Effector memory CD8-positive, alpha-beta T cell (primary cell): ENCODE measurements around the gene PPM1D.
"Not testable (repeated sequence)": the region's sequence is repeated elsewhere in the genome, so short reads cannot be mapped to it uniquely, and the experiment has no call there.

Source experiments
- ATAC-seq: fragments of 150-1000 bp; cut with Tn5 transposase; replicated peaks from 2 replicates; pipeline ENCODE4 v1.10.0; 2021; ENCODE audit warnings: mild to moderate bottlenecking, moderate library complexity
- DNase-seq, 3 experiments: peaks; one replicate each; pipeline ENCODE4 v3.0.0; 2021
- H3K27ac Mint-ChIP-seq, 2 donors: one replicate each; pipeline ENCODE4 v1.8.0; 2022; ENCODE audit warnings: mild to moderate bottlenecking in 2 of 2, mixed read lengths in 2 of 2, moderate library complexity in 2 of 2
- H3K27me3 Mint-ChIP-seq, 2 donors: one replicate each; pipeline ENCODE4 v1.8.0; 2022; ENCODE audit warnings: mixed read lengths in 2 of 2
- H3K36me3 Mint-ChIP-seq: one replicate; pipeline ENCODE4 v1.8.0; 2022; ENCODE audit warnings: mild to moderate bottlenecking, moderate library complexity, mixed read lengths; ENCODE audit not compliant: insufficient read depth
- H3K4me1 Mint-ChIP-seq, 2 donors: one replicate each; pipeline ENCODE4 v1.8.0; 2022; ENCODE audit warnings: low read depth in 2 of 2, mixed read lengths in 2 of 2
- H3K4me3 Mint-ChIP-seq, 2 donors: one replicate each; pipeline ENCODE4 v1.8.0; 2022; ENCODE audit warnings: mild to moderate bottlenecking in 2 of 2, mixed read lengths in 2 of 2, moderate library complexity in 2 of 2
- H3K9me3 Mint-ChIP-seq, 2 donors: one replicate each; pipeline ENCODE4 v1.8.0; 2022; ENCODE audit warnings: mixed read lengths in 2 of 2

PPM1D gene

GRCh38 chr17:60599220-60599619, 773 bp upstream of the PPM1D start:
- no peaks in the 10 kb centered on the region for H3K9me3 Mint-ChIP-seq
- peak overlapping the region; percentile 95 to 96 for H3K4me3 Mint-ChIP-seq
- peak; percentile 8 for ATAC-seq
- peaks cover 24 to 38% of the 10 kb centered on the region in 2 donors for H3K4me1 Mint-ChIP-seq
- H3K36me3 Mint-ChIP-seq, result peaks cover 16% of the 10 kb centered on the region
- peak overlapping the region; percentile 95 to 97 for H3K27ac Mint-ChIP-seq
- DNase-seq, result peak in 1 of 3 experiments; percentile 3
- H3K27me3 Mint-ChIP-seq, result no peaks in the 10 kb centered on the region

DNA sequence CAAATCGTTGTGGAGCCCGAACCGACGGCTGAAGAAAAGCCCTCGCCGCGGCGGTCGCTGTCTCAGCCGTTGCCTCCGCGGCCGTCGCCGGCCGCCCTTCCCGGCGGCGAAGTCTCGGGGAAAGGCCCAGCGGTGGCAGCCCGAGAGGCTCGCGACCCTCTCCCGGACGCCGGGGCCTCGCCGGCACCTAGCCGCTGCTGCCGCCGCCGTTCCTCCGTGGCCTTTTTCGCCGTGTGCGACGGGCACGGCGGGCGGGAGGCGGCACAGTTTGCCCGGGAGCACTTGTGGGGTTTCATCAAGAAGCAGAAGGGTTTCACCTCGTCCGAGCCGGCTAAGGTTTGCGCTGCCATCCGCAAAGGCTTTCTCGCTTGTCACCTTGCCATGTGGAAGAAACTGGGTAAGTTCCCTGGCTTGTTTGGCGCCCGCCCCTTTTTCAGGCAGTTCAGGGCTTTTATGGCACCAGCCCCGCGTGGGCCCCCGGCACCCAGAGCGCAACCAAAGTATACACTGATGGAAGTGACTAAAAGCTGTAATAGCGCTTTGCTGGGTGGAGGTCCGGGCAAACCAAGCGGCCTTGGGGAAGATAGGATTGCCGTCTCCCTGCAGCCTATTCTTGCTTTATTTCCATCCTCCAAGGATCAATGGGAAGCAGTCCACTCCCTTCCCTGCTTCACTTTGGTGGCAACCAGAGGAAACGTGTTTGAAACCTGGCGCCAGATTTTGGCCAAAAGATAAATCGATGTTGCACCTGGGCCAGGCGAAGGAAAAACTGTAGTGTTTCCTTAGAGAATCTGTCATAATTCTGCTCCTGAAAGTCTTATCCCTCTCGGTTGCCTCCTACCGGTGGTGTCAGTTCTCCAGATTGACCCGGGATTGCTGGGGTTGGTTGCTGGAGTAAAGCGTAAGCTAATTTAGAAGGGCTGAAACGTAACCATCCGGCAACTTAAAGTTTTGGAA, 775 bp downstream of the PPM1D start:
- Mint-ChIP-seq H3K27ac (peak overlapping the region; percentile 95 to 97), H3K27me3 (no peaks in the 10 kb centered on the region), H3K9me3 (no peaks in the 10 kb centered on the region), H3K4me1 (peaks cover 27 to 42% of the 10 kb centered on the region in 2 donors), H3K36me3 (peaks cover 16% of the 10 kb centered on the region), H3K4me3 (peak overlapping the region; percentile 95 to 96)
- DNase-seq (peak; percentile 38 to 56 (median 46)), ATAC-seq (peak; percentile 16)

GRCh38 chr17:60601447-60602384, 1.7 kb downstream of the PPM1D start:
- Mint-ChIP-seq H3K27ac (peak overlapping the region; percentile 95 to 97), H3K9me3 (no peaks in the 10 kb centered on the region)

DNA sequence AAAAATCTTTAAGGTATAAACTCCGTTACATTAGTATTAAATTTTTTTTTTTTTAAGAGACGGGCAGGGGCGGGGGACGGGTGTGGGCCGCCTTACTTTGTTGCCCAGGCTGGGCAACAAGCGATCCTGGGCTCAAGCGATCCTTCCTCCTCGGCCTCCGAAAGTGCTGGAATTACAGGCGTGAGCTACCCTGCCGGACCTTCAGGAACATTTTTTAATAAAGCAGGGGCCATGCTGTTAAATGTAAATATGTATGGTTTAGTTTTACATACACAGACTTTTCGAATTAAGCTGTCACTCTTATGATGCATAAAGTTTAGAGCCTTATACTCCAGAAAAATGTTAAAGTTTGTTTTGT, 2.4 kb downstream of the PPM1D start:
- peaks cover 35 to 51% of the 10 kb centered on the region in 2 donors for H3K4me1 Mint-ChIP-seq
- no peaks in the 10 kb centered on the region for H3K9me3 Mint-ChIP-seq
- peak overlapping the region; percentile 95 to 96 for H3K4me3 Mint-ChIP-seq
- H3K27ac Mint-ChIP-seq, result no peak overlapping the region
- ATAC-seq (no peak), DNase-seq (no peak)
- H3K36me3 Mint-ChIP-seq, result peaks cover 16% of the 10 kb centered on the region
- no peaks in the 10 kb centered on the region for H3K27me3 Mint-ChIP-seq

More at GRCh38 chr17:60601447-60602384, 1.7 kb downstream of the PPM1D start:
- Mint-ChIP-seq H3K4me1 (peaks cover 33 to 51% of the 10 kb centered on the region in 2 donors), H3K27me3 (no peaks in the 10 kb centered on the region), H3K36me3 (peaks cover 16% of the 10 kb centered on the region), H3K4me3 (peak overlapping the region; percentile 95 to 96)
- ATAC-seq (no peak), DNase-seq (peak; percentile 4 to 31 (median 30))

- Mint-ChIP-seq H3K9me3 (no peaks in the 10 kb centered on the region), H3K27ac (no peak overlapping the region), H3K4me1 (peaks cover 39 to 56% of the 10 kb centered on the region in 2 donors), H3K27me3 (no peaks in the 10 kb centered on the region), H3K36me3 (peaks cover 16% of the 10 kb centered on the region), H3K4me3 (peak overlapping the region; percentile 13 to 95)
- ATAC-seq, result no peak
- DNase-seq, result no peak
Measured at GRCh38 chr17:60602871-60603270, 2.9 kb downstream of the PPM1D start.

DNA sequence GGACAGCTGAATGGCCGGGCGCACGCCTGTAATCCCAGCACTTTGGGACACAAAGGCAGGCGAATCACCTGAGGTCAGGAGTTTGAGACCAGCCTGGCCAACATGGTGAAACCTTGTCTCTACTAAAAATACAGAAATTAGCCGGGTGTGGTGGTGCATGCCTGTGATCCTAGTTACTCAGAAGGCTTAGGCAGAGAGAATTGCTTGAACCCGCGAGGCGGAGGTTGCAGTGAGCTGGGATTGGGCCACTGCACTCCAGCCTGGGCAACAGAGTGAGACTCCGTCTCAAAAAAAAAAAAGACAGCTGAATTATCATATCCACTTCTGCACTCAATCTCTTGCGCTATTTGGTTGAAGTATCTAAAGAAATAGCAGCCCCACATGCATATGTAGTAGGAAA, 3.5 kb downstream of the PPM1D start:
- ATAC-seq, H3K27me3 Mint-ChIP-seq, DNase-seq, H3K9me3 Mint-ChIP-seq, H3K27ac Mint-ChIP-seq, H3K4me3 Mint-ChIP-seq: not testable (repeated sequence)
- Mint-ChIP-seq H3K4me1 (peaks cover 39 to 52% of the 10 kb centered on the region in 2 donors), H3K36me3 (peaks cover 16% of the 10 kb centered on the region)

DNA sequence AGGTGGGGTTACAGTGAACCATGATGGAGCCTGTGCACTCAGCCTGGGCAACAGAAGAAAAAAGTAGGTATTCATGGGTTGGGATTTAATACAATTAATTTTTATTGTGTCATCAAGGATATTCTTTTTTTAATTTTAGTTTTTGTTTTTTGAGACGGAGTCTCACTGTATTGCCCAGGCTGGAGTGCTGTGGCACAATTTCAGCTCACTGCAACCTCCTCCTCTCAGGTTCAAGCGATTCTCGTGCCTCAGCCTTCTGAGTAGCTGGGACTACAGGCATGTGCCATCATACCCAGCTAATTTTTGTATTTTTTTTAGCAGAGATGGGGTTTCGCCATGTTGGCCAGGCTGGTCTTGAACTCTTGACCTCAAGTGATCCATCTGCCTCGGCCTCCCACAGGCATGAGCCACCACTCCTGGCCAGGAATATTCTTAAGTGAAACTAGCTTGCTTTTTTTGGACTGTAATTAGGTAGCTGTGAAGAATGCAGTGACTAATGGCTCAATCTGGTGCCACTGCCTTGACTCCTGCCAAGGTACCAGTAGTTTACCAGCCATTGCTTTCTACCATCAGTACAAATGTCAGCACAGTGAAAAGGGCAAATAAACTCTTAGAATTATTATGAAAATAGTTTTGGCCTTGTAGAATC, 4.8 kb downstream of the PPM1D start:
- Mint-ChIP-seq H3K27ac (no peak overlapping the region), H3K36me3 (peaks cover 14% of the 10 kb centered on the region), H3K4me1 (peaks cover 32 to 45% of the 10 kb centered on the region in 2 donors), H3K9me3 (no peaks in the 10 kb centered on the region), H3K27me3 (no peaks in the 10 kb centered on the region), H3K4me3 (no peak overlapping the region)
- ATAC-seq, result no peak
- DNase-seq, result no peak

GRCh38 chr17:60606036-60606435, 6.0 kb downstream of the PPM1D start:
- no peak overlapping the region for H3K4me3 Mint-ChIP-seq
- H3K4me1 Mint-ChIP-seq, result peaks cover 34 to 50% of the 10 kb centered on the region in 2 donors
- no peaks in the 10 kb centered on the region for H3K27me3 Mint-ChIP-seq
- ATAC-seq, result no peak
- DNase-seq, result no peak
- no peak overlapping the region for H3K27ac Mint-ChIP-seq
- H3K9me3 Mint-ChIP-seq, result no peaks in the 10 kb centered on the region
- H3K36me3 Mint-ChIP-seq, result peaks cover 3% of the 10 kb centered on the region

- H3K4me3 Mint-ChIP-seq, result no peak overlapping the region
- no peaks in the 10 kb centered on the region for H3K27me3 Mint-ChIP-seq
- peaks cover 20 to 40% of the 10 kb centered on the region in 2 donors for H3K4me1 Mint-ChIP-seq
- no peaks in the 10 kb centered on the region for H3K9me3 Mint-ChIP-seq
- H3K36me3 Mint-ChIP-seq, result no peaks in the 10 kb centered on the region
- ATAC-seq (no peak), DNase-seq (no peak)
- no peak overlapping the region for H3K27ac Mint-ChIP-seq
Measured at GRCh38 chr17:60610473-60610872, 10.5 kb downstream of the PPM1D start.

DNA sequence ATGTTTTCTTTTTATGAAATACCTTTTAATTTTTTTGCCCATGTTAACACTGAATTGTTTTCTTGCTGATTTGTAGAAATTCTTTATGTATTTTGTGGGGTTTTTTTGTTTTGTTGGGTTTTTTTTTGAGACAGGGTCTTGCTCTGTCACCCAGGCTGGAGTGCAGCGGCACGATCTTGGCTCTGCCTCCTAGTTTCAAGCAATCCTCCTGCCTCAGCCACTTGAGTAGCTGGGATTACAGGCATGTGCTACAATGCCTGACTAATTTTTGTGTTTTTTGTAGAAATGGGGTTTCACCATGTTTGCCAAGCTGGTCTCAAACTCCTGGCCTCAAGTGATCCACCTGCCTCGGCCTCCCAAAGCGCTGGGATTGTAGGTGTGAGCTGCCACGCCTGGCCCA, 11.3 kb downstream of the PPM1D start:
- H3K27me3 Mint-ChIP-seq, H3K36me3 Mint-ChIP-seq, H3K9me3 Mint-ChIP-seq, ATAC-seq, DNase-seq, H3K4me3 Mint-ChIP-seq, H3K27ac Mint-ChIP-seq: not testable (repeated sequence)
- H3K4me1 Mint-ChIP-seq, result peaks cover 16 to 35% of the 10 kb centered on the region in 2 donors

DNA sequence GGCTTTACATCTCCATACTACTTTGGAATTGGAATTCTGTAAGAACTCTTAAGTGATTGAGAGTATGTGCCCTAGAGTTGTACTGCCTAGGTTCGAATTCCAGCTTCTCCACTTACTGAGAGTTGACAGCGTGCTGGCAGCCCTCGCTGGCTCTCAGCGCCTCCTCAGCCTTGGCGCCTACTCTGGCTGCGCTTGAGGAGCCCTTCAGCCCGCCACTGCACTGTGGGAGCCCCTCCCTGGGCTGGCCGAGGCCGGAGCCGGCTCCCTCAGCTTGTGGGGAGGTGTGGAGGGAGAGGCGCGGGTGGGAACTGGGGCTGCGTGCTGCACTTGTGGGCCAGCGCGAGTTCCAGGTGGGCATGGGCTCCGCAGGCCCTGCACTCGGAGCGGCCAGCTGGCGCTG, 13.3 kb downstream of the PPM1D start:
- Mint-ChIP-seq H3K4me1 (peaks cover 12 to 32% of the 10 kb centered on the region in 2 donors), H3K27ac (no peak overlapping the region), H3K4me3 (no peak overlapping the region), H3K9me3 (no peaks in the 10 kb centered on the region), H3K27me3 (no peaks in the 10 kb centered on the region), H3K36me3 (no peaks in the 10 kb centered on the region)
- no peak for DNase-seq
- no peak for ATAC-seq

DNA sequence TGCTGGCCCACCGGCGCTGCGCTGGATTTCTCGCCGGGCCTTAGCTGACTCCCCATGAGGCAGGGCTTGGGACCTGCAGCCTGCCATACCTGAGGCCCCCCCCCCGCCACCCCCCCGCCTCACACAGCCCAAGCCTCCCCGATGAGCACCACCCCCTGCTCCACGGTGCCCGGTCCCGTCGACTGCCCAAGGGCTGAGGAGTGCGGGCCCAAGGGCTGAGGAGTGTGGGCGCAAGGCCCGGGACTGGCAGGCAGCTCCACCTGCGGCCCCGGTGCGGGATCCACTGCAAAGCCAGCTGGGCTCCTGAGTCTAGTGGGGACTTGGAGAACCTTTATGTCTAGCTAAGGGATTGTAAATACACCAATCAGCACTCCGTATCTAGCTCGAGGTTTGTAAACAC, 13.8 kb downstream of the PPM1D start:
- not testable (repeated sequence) for ATAC-seq, H3K9me3 Mint-ChIP-seq, H3K36me3 Mint-ChIP-seq, H3K27me3 Mint-ChIP-seq, H3K4me3 Mint-ChIP-seq, DNase-seq
- peak overlapping the region in 1 of 2 donors; percentile 13 for H3K27ac Mint-ChIP-seq
- peaks cover 12 to 36% of the 10 kb centered on the region in 2 donors for H3K4me1 Mint-ChIP-seq

DNA sequence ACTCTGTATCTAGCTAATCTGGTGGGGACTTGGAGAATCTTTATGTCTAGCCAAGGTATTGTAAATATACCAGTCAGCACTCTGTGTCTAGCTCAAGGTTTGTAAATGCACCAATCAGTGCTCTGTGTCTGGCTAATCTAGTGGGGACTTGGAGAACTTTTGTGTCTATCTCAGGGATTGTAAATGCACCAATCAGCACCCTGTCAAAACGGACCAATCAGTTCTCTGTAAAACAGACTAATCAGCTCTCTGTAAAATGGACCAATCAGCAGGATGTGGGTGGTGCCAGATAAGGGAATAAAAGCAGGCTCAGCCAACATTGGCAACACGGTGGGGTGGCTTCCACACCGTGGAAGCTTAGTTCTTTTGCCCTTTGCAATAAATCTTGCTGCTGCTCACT, 14.3 kb downstream of the PPM1D start:
- not testable (repeated sequence) for H3K9me3 Mint-ChIP-seq, ATAC-seq, H3K36me3 Mint-ChIP-seq, H3K4me3 Mint-ChIP-seq, DNase-seq, H3K27me3 Mint-ChIP-seq
- Mint-ChIP-seq H3K4me1 (peaks cover 15 to 41% of the 10 kb centered on the region in 2 donors), H3K27ac (peak overlapping the region in 1 of 2 donors; percentile 13)
